Breast epithelium (tissue), 3 donors: Measurements from ENCODE around the gene BBS9.

ENCODE experiments used
- CTCF ChIP-seq, 3 donors: fragments of 450-650 bp; IDR thresholded peaks; one replicate each; pipeline ENCODE4 v1.5.1; 2016 to 2017; ENCODE audit warnings: antibody characterized with exemption in 3 of 3, mild to moderate bottlenecking in 3 of 3, moderate library complexity in 3 of 3
- POLR2A ChIP-seq: fragments of 450-650 bp; IDR thresholded peaks from one replicate; pipeline ENCODE4 v1.6.1; 2016; ENCODE audit warnings: antibody characterized with exemption, mild to moderate bottlenecking, moderate library complexity

- TF ChIP-seq CTCF (IDR thresholded peaks at IDR 0.05): no peak
- no peak for TF ChIP-seq POLR2A
Observed at GRCh38 chr7:33581236-33581635, 451.9 kb downstream of the BBS9 start.
